Mucosa of descending colon (tissue), 3 donors: ENCODE measurements around the gene ALDH1A2. TPM values are rescaled to one million over a fixed set of nuclear protein-coding genes. Genes with fewer than 3 reads are reported as not detected.
A peak's percentile ranks its signal among the peaks of the same experiment; 100 is the strongest.
"Not testable (repeated sequence)": the region's sequence is repeated elsewhere in the genome, so short reads cannot be mapped to it uniquely, and the experiment has no call there.

Source experiments
- ATAC-seq: fragments of 200-7000 bp; cut with Tn5 transposase; one replicate; pipeline ENCODE4 v1.9.1; 2020; ENCODE audit warnings: mild to moderate bottlenecking, moderate library complexity
- DNase-seq, 3 donors: peaks; one replicate each; pipeline ENCODE4 v3.0.0-alpha.2; 2020
- H3K36me3 ChIP-seq: fragments of 200-600 bp; one replicate; pipeline ENCODE4 v1.8.0; 2021; ENCODE audit warnings: low read depth, mild to moderate bottlenecking
- H3K4me1 ChIP-seq: fragments of 200-600 bp; one replicate; pipeline ENCODE4 v1.8.0; 2021; ENCODE audit warnings: low read depth, mild to moderate bottlenecking
- H3K4me3 ChIP-seq: fragments of 200-600 bp; one replicate; pipeline ENCODE4 v1.8.0; 2021; ENCODE audit warnings: mild to moderate bottlenecking
- H3K9me3 ChIP-seq: fragments of 200-600 bp; one replicate; pipeline ENCODE4 v1.8.0; 2021; ENCODE audit warnings: mild to moderate bottlenecking
- intact Hi-C, 2 donors: fragments of 100-400 bp; cut with DNase I in 1 of 2; cut with micrococcal nuclease in 1 of 2; formaldehyde crosslinking; loops; one replicate each; pipeline versions ENCODE4 v1.11.0 to v1.11.1; 2022; cut with DNase I, micrococcal nuclease
- total RNA-seq, 3 donors: library from RNA; stranded (reverse); fragmentation: NEBNext Ultra II Directional in 2 of 3; extraction: Animal tissue kit (Norgen Biotek cat#: 25700) in 2 of 3; gene quantifications; one replicate each; pipeline versions ENCODE4 v1.2.1 to v1.2.4, GENCODE V29; 2021 to 2023
- TF ChIP-seq, protein P1 (sequence below): fragments of 200-600 bp; IDR thresholded peaks from one replicate; pipeline ENCODE4 v1.8.0; 2022; ENCODE audit warnings: antibody characterized with exemption, mild to moderate bottlenecking
- donor health status: DM: no; HTN: no; CAD: no; lungs with moderate emphysema.
- donor health status: DM: no; HTN: no; CAD: no.
- donor health status: DM: no; HTN: yes; CAD: no.

ALDH1A2 gene
- total RNA-seq, 3 donors from 2014 or later: 0.55 to 8.6 (median 4.3) TPM

DNA sequence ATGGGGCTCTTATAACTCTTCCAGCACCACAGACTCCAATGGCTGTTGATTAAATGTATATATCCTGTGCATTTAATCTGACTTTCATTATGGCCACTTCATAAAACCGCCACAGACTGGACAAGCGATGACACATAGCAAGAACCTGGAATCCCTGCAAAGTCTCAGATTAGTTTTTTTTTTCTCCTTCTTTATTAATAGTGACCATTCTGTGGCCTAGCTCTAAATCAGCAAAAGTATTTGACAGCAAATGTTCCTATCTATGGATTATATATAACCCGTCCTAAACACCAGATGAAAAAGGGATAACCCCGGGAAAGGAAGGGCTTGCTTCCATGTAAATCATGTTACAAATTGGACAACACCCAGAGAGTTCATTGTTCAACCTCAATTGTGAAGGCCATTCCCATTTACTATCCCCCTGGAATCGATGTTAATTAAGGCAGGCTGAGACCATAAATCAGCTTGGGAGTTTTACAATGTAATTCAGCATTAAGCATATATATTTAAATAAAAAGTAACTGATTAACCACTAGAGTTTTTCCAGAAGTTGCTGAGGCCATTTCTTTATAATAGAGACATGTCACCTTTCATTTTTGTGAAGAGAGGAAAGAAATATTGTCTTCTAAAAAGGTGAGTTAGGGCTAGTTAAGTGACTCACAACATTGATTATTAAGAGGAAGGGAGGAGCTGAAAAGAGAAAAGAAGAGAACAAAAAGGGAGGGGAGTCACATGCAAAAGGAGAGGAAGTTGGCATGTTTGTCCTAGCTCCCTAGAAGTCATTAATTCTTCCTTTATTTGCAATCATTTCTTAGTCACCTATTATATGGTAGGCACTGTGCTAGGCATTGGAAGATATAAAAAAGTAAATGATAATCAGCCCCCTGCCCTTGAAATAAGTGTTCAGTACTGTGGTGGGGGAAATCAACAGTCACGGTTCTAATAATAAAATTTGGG is 26.2 kb downstream of the ALDH1A2 start:
- DNase-seq (no peak), ATAC-seq (peak; percentile 58)

GRCh38 chr15:58038426-58039078 is 27.0 kb downstream of the ALDH1A2 start:
- intact Hi-C loops: no loop called here
- ATAC-seq (peak; percentile 83), DNase-seq (peak in 1 of 3 donors; percentile 69)
- Histone ChIP-seq H3K4me1 (peaks cover 18% of the 10 kb centered on the region), H3K9me3 (no peaks in the 10 kb centered on the region), H3K36me3 (no peaks in the 10 kb centered on the region), H3K4me3 (no peak overlapping the region)
- TF ChIP-seq, protein P1, sequence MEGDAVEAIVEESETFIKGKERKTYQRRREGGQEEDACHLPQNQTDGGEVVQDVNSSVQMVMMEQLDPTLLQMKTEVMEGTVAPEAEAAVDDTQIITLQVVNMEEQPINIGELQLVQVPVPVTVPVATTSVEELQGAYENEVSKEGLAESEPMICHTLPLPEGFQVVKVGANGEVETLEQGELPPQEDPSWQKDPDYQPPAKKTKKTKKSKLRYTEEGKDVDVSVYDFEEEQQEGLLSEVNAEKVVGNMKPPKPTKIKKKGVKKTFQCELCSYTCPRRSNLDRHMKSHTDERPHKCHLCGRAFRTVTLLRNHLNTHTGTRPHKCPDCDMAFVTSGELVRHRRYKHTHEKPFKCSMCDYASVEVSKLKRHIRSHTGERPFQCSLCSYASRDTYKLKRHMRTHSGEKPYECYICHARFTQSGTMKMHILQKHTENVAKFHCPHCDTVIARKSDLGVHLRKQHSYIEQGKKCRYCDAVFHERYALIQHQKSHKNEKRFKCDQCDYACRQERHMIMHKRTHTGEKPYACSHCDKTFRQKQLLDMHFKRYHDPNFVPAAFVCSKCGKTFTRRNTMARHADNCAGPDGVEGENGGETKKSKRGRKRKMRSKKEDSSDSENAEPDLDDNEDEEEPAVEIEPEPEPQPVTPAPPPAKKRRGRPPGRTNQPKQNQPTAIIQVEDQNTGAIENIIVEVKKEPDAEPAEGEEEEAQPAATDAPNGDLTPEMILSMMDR: no peak

More for the DNA sequence above, 26.2 kb downstream of the ALDH1A2 start:
- TF ChIP-seq, protein P1: no peak
- Histone ChIP-seq H3K9me3 (no peaks in the 10 kb centered on the region), H3K4me1 (peaks cover 18% of the 10 kb centered on the region), H3K4me3 (no peak overlapping the region), H3K36me3 (no peaks in the 10 kb centered on the region)
- intact Hi-C loops: no loop called here

DNA sequence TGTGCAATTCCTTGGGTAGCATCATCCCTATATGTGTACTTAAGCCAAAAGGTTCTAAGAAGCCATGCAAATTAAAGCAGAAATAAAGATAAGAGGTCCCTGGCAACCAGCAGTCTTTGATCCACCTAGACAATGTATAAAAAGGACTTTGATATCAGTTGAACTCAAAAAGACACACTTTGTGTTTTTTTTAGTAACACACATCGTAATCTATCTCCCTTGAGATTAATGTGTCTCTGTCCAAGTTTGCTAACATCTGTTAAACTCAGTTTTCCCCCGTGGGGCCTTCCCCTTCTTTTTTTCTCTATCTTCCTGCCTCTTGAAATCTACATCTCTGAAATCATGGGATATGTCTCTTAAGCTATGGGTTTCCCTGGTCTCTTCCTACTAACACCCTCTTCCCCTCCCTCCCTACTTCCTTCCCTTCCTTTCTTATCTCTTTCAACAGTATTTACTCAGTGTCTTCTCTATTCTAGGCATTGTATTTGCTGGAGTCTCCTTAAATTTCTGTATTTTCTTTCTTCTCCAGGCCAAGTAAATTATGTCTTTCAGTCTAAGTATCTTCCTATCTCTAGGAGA is 27.7 kb downstream of the ALDH1A2 start:
- ATAC-seq (peak; percentile 8), DNase-seq (peak in 1 of 3 donors; percentile 16)
- intact Hi-C loops: no loop called here
- TF ChIP-seq, protein P1: no peak
- no peaks in the 10 kb centered on the region for H3K36me3 ChIP-seq
- no peak overlapping the region for H3K4me3 ChIP-seq
- H3K4me1 ChIP-seq: peaks cover 18% of the 10 kb centered on the region
- H3K9me3 ChIP-seq: no peaks in the 10 kb centered on the region

GRCh38 chr15:58036579-58036978 is 28.9 kb downstream of the ALDH1A2 start:
- ATAC-seq (no peak), DNase-seq (no peak)
- Histone ChIP-seq H3K36me3 (no peaks in the 10 kb centered on the region), H3K4me3 (no peak overlapping the region), H3K4me1 (peaks cover 18% of the 10 kb centered on the region), H3K9me3 (no peaks in the 10 kb centered on the region)
- intact Hi-C loops: no loop called here
- TF ChIP-seq, protein P1: no peak

GRCh38 chr15:58028392-58028791 is 37.1 kb downstream of the ALDH1A2 start:
- intact Hi-C loops: loop anchor here in 1 of 2 donors (10.0 kb wide), 1 partner anchor 376 kb away; no protein-coding TSS in a partner anchor
- ATAC-seq, H3K4me3 ChIP-seq, DNase-seq, H3K36me3 ChIP-seq, H3K4me1 ChIP-seq: not testable (repeated sequence)
- peaks cover 33% of the 10 kb centered on the region for H3K9me3 ChIP-seq
